Stomach (tissue), 19 donors: ENCODE measurements around the gene DGCR6L. TPM values are rescaled to one million over a fixed set of nuclear protein-coding genes. Genes with fewer than 3 reads are reported as not detected.
"Not testable (repeated sequence)": the region's sequence is repeated elsewhere in the genome, so short reads cannot be mapped to it uniquely, and the experiment has no call there.

Experiments used
- DNase-seq, 2 donors: peaks; one replicate each; pipeline versions ENCODE4 v3.0.0 to v3.0.0-alpha.2; 2013 to 2019
- H3K27ac ChIP-seq, 5 donors: fragments of 200-600 bp in 4 of 5; sonication (generic) in 4 of 5; one replicate each; pipeline ENCODE4 v1.5.1; 2013 to 2019; ENCODE audit warnings: mild to moderate bottlenecking in 1 of 5, moderate library complexity in 1 of 5
- H3K27me3 ChIP-seq, 3 donors: fragments of 200-600 bp; sonication (generic); one replicate each; pipeline ENCODE4 v1.5.1; 2017 to 2019; ENCODE audit warnings: mixed run types in 1 of 3
- H3K36me3 ChIP-seq, 4 donors: fragments of 200-600 bp; sonication (generic); 1 replicate in 3 of 4; 2 replicates in 1 of 4; pipeline ENCODE4 v1.5.1; 2016 to 2019
- H3K4me1 ChIP-seq, 4 donors: fragments of 200-600 bp; sonication (generic); one replicate each; pipeline ENCODE4 v1.5.1; 2016 to 2019
- H3K4me3 ChIP-seq, 4 donors: fragments of 200-600 bp; sonication (generic) in 3 of 4; one replicate each; pipeline ENCODE4 v1.5.1; 2016 to 2019; ENCODE audit warnings: mild to moderate bottlenecking in 1 of 4
- H3K9me3 ChIP-seq, 4 donors: fragments of 200-600 bp; sonication (generic); one replicate each; pipeline ENCODE4 v1.5.1; 2016 to 2019
- EP300 ChIP-seq: sonication (generic); formaldehyde crosslinking; IDR thresholded peaks from one replicate; pipeline ENCODE4 v1.6.1; 2017; ENCODE audit warnings: antibody characterized with exemption
- POLR2A ChIP-seq, 4 donors: fragments of 450-650 bp; IDR thresholded peaks; one replicate each; pipeline ENCODE4 v1.6.1; 2016; ENCODE audit warnings: antibody characterized with exemption in 4 of 4, control low read depth in 2 of 4, mild to moderate bottlenecking in 1 of 4, moderate library complexity in 1 of 4
- POLR2AphosphoS5 ChIP-seq, 3 donors: sonication (generic); formaldehyde crosslinking; IDR thresholded peaks; one replicate each; pipeline ENCODE4 v1.6.1; 2016; ENCODE audit warnings: antibody characterized with exemption in 3 of 3
- WGBS, 5 donors: extraction: QIAGEN DNeasy Blood & Tissue Kit in 3 of 5; methylation state at CpG; one replicate each; pipeline versions ENCODE4 v1.1.5 to v1.1.7; 2013 to 2018; 5-methylcytosine and 5-hydroxymethylcytosine counted together
- intact Hi-C: fragments of 100-400 bp; cut with DNase I; formaldehyde crosslinking; loops from one replicate; pipeline ENCODE4 v1.15.1; 2023; ENCODE audit warnings: low total_unique reads
- long read RNA-seq, 10 donors: transcript quantifications; one replicate each; lab custom pipeline, GENCODE V29; 2026
- polyA plus RNA-seq, 3 donors: library from polyadenylated mRNA; stranded (reverse); fragments of 200-250 nt; gene quantifications; one replicate each; pipeline ENCODE4 v1.2.3, GENCODE V29; 2013
- total RNA-seq, 5 donors: library from RNA; depleted of rRNA; stranded (reverse); fragments of >200 nt; gene quantifications; one replicate each; pipeline versions ENCODE4 v1.1.0 to v1.2.3, GENCODE V29; 2014 to 2016
- TF ChIP-seq, protein P1 (sequence below), 7 experiments: fragments of 450-650 bp in 4 of 7; fragments of 200-600 bp in 3 of 7; sonication (generic) in 3 of 7; IDR thresholded peaks; one replicate each; pipeline ENCODE4 v1.5.1; 2016 to 2019; ENCODE audit warnings: antibody characterized with exemption in 7 of 7, control low read depth in 2 of 7, mild to moderate bottlenecking in 1 of 7
- donor health status: healthy with polysubstance abuse.
- donor health status: Bipolar disorder and iron deficiency.
- donor health status: healthy.

DGCR6L gene
- 100 to 1,000 TPM in 1 of 5 donors, 10 to 100 TPM in 4; 21.4 to 148 (median 46.1) TPM for total RNA-seq
- polyA plus RNA-seq: 10 to 100 TPM; 81.5 to 88.3 (median 83.3) TPM
- long read RNA-seq, donor 1, transcript DGCR6L-201 (5 exons, 1,154 nt): major isoform, 17 of 21 reads
- long read RNA-seq, donor 1, partial matches to known transcripts: 0 of 21 reads
- long read RNA-seq, donor 1, other reads (novel, unspliced or antisense): 0 of 21 reads
- long read RNA-seq, donor 2, transcript DGCR6L-201 (5 exons, 1,154 nt): major isoform, 23 of 24 reads
- long read RNA-seq, donor 2, partial matches to known transcripts: 0 of 24 reads
- long read RNA-seq, donor 2, other reads (novel, unspliced or antisense): 0 of 24 reads
- long read RNA-seq, donor 3, transcript DGCR6L-201 (5 exons, 1,154 nt): major isoform, 21 of 21 reads
- long read RNA-seq, donor 3, partial matches to known transcripts: 0 of 21 reads
- long read RNA-seq, donor 3, other reads (novel, unspliced or antisense): 0 of 21 reads
- long read RNA-seq, donor 4, partial matches to known transcripts: 0 of 1 reads
- long read RNA-seq, donor 4, other reads (novel, unspliced or antisense): 0 of 1 reads
- long read RNA-seq, donor 5, transcript DGCR6L-201 (5 exons, 1,154 nt): major isoform, 28 of 29 reads
- long read RNA-seq, donor 5, partial matches to known transcripts: 0 of 29 reads
- long read RNA-seq, donor 5, other reads (novel, unspliced or antisense): 0 of 29 reads
- long read RNA-seq, donor 6, transcript DGCR6L-201 (5 exons, 1,154 nt): major isoform, 62 of 62 reads
- long read RNA-seq, donor 6, partial matches to known transcripts: 0 of 62 reads
- long read RNA-seq, donor 6, other reads (novel, unspliced or antisense): 0 of 62 reads
- long read RNA-seq, donor 7, transcript DGCR6L-201 (5 exons, 1,154 nt): major isoform, 30 of 36 reads
- long read RNA-seq, donor 7, partial matches to known transcripts: 5 of 36 reads
- long read RNA-seq, donor 7, other reads (novel, unspliced or antisense): 0 of 36 reads
- long read RNA-seq, donor 8, transcript DGCR6L-201 (5 exons, 1,154 nt): major isoform, 20 of 21 reads
- long read RNA-seq, donor 8, partial matches to known transcripts: 0 of 21 reads
- long read RNA-seq, donor 8, other reads (novel, unspliced or antisense): 0 of 21 reads
- long read RNA-seq, donor 9, transcript DGCR6L-201 (5 exons, 1,154 nt): major isoform, 14 of 15 reads
- long read RNA-seq, donor 9, partial matches to known transcripts: 0 of 15 reads
- long read RNA-seq, donor 9, other reads (novel, unspliced or antisense): 0 of 15 reads
- long read RNA-seq, donor 10, transcript DGCR6L-201 (5 exons, 1,154 nt): major isoform, 20 of 21 reads
- long read RNA-seq, donor 10, partial matches to known transcripts: 0 of 21 reads
- long read RNA-seq, donor 10, other reads (novel, unspliced or antisense): 0 of 21 reads

DNA sequence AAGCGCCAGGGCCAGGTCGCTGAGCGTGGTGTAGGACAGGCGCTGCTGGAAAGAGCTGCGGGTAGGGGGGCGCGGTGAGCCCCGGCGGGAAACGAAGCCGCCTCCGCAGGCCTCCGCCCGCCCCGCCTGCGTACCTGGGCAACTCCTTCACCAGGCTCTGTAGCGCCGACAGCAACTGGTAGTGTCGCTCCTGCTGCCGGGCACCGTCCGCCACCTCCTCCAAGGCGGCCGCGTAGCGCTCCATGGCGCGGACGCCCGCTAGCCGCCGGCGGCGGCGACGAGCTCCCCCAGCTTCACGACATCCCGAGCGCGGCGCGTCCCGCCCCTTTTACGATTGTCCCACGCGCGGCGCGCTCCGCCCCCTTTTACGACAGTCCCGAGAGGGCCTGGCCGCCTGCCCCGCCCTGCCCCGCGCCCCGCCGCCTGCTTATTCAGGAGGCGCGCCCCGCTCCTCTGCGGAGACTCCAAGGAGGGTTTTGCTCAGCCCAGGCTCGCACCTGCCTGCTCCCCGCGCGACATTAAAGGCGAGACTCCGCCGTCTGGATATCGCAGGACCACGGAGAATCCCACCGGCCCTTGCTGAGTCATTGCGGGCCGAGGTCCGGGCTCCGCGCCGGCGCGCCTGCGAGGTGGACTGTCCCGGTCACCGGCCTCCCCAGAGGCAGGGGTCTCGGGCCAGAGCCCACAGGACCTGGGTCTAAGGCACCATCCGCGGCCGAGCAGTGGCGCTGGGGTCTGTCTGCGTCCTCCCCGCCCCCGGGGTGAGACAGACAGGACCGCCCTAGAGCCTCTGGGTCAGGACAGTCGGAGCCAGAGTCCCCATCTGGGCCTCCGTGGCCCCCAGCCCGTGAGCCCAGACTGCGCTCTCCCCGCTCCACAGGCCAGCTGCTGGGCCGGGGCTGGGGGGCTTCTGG, at the start of gene DGCR6L:
DGCR6L (minus strand) TSS at position 316 of the 914 bp plus-strand sequence; CDS start at position 244, 72 bp downstream.
- intact Hi-C loops: no loop called here
- DNase-seq: peak; percentile 98
- Histone ChIP-seq H3K36me3 (peaks cover 0 to 9% (median 6%) of the 10 kb centered on the region in 4 donors), H3K4me1 (peaks cover 20 to 60% (median 35%) of the 10 kb centered on the region in 4 donors), H3K9me3 (no peaks in the 10 kb centered on the region), H3K27ac (peak within 1 kb of the TSS; percentile 78 to 90 (median 89)), H3K4me3 (peak within 1 kb of the TSS; percentile 90 to 98 (median 94)), H3K27me3 (no peaks in the 10 kb centered on the region)
- TF ChIP-seq POLR2AphosphoS5 (IDR thresholded peaks at IDR 0.05) (peak; percentile 63 to 87 (median 74)), EP300 (no peak), POLR2A (IDR thresholded peaks at IDR 0.05) (peak in 1 of 4 donors; percentile 30)
- TF ChIP-seq, protein P1, sequence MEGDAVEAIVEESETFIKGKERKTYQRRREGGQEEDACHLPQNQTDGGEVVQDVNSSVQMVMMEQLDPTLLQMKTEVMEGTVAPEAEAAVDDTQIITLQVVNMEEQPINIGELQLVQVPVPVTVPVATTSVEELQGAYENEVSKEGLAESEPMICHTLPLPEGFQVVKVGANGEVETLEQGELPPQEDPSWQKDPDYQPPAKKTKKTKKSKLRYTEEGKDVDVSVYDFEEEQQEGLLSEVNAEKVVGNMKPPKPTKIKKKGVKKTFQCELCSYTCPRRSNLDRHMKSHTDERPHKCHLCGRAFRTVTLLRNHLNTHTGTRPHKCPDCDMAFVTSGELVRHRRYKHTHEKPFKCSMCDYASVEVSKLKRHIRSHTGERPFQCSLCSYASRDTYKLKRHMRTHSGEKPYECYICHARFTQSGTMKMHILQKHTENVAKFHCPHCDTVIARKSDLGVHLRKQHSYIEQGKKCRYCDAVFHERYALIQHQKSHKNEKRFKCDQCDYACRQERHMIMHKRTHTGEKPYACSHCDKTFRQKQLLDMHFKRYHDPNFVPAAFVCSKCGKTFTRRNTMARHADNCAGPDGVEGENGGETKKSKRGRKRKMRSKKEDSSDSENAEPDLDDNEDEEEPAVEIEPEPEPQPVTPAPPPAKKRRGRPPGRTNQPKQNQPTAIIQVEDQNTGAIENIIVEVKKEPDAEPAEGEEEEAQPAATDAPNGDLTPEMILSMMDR (IDR thresholded peaks at IDR 0.05): no peak
- 0% methylated on average over 22 to 98 of the region's 98 CpGs for WGBS, 5 donors

DNA sequence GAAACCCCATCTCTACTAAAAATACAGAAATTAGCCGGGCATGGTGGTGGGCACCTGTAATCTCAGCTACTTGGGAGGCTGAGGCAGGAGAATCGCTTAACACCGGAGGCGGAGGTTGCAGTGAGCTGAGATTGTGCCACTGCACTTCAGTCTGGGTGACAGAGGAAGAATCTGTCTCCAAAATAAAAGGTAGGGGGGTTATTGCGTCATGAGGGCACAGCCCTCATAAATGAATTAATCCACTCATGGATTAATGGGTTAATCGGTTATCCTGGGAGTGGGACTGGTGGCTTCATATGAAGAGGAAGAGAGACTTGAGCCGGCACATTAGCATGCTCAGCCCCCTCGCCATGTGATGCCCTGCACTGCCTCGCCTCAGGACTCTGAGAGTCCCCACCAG, 49.0 kb upstream of the DGCR6L start:
- 91 to 98% (median 94%) methylated on average over 6 to 9 of the region's 9 CpGs for WGBS, 5 donors

DNA sequence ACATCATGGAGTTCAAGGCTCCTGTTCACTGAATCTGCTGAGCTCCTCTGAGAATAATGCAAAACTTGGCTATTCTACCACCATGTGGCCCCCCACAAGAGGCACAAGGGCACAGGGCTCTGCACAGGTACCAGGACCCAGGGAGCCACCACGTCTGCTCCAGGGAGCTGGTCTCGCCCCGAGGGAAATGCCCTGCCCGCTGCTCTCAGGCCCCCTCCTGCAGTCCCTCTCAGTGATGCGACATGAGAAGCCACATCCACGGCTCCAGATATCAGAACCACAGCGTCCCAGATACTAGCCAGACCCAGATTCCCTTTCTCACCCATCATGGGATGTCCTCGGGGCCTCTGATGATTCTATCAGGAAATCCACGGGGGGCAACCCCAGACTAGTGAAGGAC, 47.0 kb upstream of the DGCR6L start:
- DNase-seq, intact Hi-C loops, H3K27me3 ChIP-seq, H3K36me3 ChIP-seq, H3K4me3 ChIP-seq, H3K27ac ChIP-seq, H3K9me3 ChIP-seq, H3K4me1 ChIP-seq: not testable (repeated sequence)
- 83 to 100% (median 90%) methylated on average over 1 to 9 of the region's 9 CpGs for WGBS, 5 donors

More for the DNA sequence above, 49.0 kb upstream of the DGCR6L start:
- H3K9me3 ChIP-seq, H3K4me1 ChIP-seq, H3K36me3 ChIP-seq, H3K4me3 ChIP-seq, H3K27ac ChIP-seq, intact Hi-C loops, DNase-seq, H3K27me3 ChIP-seq: not testable (repeated sequence)

DNA sequence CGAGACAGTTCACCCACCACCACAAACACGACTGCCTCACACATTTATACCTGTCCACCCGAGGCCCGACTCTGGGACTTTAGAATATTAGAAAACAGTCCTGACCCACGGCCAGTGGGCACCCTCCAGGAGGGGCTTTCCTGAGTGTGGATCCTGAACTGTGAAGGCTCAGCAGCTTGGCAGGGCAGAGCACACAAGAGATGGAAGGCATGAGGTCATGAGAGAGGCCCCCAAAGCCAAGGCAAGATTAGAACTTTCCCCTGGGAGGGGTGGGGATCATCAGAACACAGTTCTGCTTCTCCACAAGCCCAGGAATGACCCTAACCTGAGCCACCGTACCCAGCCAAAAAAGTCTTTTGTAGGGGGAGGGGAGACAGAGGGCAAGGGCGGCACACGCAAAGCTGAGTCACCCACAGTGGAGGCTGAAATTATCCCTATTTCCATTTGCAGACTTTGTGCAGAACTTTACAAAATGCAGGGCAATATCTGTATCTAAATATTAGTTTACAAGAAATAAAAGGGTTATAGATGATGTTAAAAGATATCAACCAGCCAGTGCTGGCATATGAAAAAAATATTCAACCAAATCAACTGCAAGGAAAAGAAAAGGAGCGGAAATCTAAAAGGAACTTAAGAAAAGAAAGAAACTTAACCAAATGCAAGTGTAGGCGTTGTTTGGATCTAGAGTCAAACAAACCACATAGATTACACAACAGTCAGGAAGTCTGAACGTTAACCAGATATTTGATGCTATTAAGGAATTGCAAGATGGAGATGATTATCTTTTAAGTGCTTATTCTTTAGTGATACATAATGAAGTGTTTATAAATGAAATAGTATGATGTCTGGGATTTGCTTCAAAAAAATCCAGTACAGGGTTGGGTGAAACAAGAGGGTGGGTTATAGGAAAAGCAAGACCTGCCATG, 44.7 kb upstream of the DGCR6L start:
- H3K4me3 ChIP-seq, H3K9me3 ChIP-seq, H3K36me3 ChIP-seq, H3K4me1 ChIP-seq, intact Hi-C loops, H3K27ac ChIP-seq, DNase-seq, H3K27me3 ChIP-seq: not testable (repeated sequence)
- WGBS, 5 donors: 56 to 66% (median 61%) methylated on average over 6 to 11 of the region's 11 CpGs

DNA sequence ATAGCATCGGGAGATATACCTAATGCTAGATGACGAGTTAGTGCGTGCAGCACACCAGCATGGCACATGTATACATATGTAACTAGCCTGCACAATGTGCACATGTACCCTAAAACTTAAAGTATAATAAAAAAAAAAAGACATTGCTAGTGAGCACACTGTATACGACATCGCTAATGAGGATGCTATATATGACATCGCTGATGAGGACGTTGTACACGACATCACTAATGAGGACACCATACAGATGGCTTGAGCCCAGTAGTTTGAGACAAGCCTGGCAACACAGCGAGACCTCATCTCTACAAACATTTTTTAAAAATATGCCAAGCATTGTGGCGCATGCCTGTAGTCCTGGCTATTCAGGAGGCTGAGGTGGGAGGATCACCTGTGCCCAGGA, 42.5 kb upstream of the DGCR6L start:
- H3K27me3 ChIP-seq, H3K4me3 ChIP-seq, H3K4me1 ChIP-seq, H3K9me3 ChIP-seq, H3K36me3 ChIP-seq, intact Hi-C loops, H3K27ac ChIP-seq, DNase-seq: not testable (repeated sequence)
- WGBS, 5 donors: 90 to 99% (median 96%) methylated on average over 10 of the region's 10 CpGs

DNA sequence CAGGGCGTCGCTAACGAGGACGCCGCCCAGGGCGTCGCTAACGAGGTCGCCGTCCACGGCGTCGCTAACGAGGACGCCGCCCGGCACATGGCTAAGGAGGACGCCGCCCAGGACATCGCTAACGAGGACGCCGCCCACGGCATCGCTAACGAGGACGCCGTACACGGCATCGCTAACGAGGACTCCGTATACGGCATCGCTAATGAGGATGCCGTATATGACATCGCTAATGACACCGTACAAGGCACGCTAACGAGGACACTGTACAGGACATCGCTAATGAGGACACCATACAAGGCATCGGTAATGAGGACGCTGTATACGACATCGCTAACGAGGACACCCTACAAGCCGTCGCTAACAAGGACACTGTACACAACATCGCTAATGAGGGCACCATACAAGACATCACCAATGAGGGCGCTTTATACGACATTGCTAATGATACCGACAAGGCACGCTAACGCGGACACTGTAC, 41.9 kb upstream of the DGCR6L start:
- H3K36me3 ChIP-seq, DNase-seq, H3K9me3 ChIP-seq, H3K4me3 ChIP-seq, H3K27ac ChIP-seq, H3K4me1 ChIP-seq, intact Hi-C loops, H3K27me3 ChIP-seq: not testable (repeated sequence)
- 92 to 97% (median 94%) methylated on average over 45 to 54 of the region's 54 CpGs for WGBS, 5 donors

DNA sequence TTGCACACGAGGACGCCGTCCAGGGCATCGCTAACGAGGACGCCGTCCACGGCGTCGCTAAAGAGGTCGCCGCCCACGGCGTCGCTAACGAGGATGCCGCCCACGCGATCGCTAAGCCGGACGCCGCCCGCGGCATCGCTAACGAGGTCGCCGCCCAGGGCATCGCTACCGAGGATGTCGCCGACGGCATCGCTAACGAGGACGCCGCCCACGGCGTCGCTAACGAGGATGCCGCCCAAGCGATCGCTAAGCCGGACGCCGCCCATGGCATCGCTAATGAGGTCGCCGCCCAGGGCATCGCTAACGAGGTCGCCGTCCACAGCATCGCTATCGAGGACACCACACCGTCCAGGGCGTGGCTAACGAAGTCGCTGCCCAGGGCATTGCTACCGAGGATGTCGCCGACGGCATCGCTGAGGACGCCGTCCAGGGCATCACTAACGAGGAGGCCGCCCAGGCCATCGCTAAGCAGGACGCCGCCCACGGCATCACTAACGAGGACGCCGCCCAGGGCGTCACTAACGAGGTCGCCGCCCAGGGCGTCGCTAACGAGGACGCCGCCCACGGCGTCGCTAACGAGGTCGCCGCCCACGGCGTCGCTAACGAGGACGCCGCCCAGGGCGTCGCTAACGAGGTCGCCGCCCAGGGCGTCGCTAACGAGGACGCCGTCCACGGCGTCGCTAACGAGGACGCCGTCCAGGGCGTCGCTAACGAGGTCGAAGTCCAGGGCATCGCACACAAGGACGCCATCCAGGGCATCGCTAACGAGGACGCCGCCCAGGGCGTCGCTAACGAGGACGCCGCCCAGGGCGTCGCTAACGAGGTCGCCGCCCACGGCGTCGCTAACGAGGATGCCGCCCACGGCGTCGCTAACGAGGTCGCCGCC, 41.2 kb upstream of the DGCR6L start:
- H3K4me1 ChIP-seq, DNase-seq, H3K4me3 ChIP-seq, H3K27ac ChIP-seq, H3K9me3 ChIP-seq, H3K27me3 ChIP-seq, intact Hi-C loops, H3K36me3 ChIP-seq: not testable (repeated sequence)
- 88 to 97% (median 96%) methylated on average over 83 to 142 of the region's 145 CpGs for WGBS, 5 donors
